Measurements from ENCODE around the gene SAA4.
"Not testable (repeated sequence)": the region's sequence is repeated elsewhere in the genome, so short reads cannot be mapped to it uniquely, and the experiment has no call there.

GRCh38 chr11:18262681-18263350 is 26.2 kb upstream of the SAA4 start:
- TF ChIP-seq CHD2 (IDR thresholded peaks at IDR 0.05; ENCODE audit: low read length, partially characterized antibody); POLR2A (IDR thresholded peaks at IDR 0.05; ENCODE audit: low read length); NPAS2 (CRISPR knock-in tag; IDR thresholded peaks at IDR 0.05; ENCODE audit: borderline replicate concordance); RAD21 (conservative IDR thresholded peaks at IDR 0.05 in 1 of 2, IDR thresholded peaks at IDR 0.05 in 1 of 2); REST (IDR thresholded peaks at IDR 0.05); MAX (IDR thresholded peaks at IDR 0.05): not testable (repeated sequence)
- TF ChIP-seq, protein P1, sequence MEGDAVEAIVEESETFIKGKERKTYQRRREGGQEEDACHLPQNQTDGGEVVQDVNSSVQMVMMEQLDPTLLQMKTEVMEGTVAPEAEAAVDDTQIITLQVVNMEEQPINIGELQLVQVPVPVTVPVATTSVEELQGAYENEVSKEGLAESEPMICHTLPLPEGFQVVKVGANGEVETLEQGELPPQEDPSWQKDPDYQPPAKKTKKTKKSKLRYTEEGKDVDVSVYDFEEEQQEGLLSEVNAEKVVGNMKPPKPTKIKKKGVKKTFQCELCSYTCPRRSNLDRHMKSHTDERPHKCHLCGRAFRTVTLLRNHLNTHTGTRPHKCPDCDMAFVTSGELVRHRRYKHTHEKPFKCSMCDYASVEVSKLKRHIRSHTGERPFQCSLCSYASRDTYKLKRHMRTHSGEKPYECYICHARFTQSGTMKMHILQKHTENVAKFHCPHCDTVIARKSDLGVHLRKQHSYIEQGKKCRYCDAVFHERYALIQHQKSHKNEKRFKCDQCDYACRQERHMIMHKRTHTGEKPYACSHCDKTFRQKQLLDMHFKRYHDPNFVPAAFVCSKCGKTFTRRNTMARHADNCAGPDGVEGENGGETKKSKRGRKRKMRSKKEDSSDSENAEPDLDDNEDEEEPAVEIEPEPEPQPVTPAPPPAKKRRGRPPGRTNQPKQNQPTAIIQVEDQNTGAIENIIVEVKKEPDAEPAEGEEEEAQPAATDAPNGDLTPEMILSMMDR (IDR thresholded peaks at IDR 0.05) = not testable (repeated sequence)
